HG02623 (cell line): ENCODE results near the gene NTM.
"Not testable (repeated sequence)": the region's sequence is repeated elsewhere in the genome, so short reads cannot be mapped to it uniquely, and the experiment has no call there.

Experiments
- ATAC-seq: cut with Tn5 transposase; IDR thresholded peaks from one replicate; pipeline ENCODE4 v1.9.1; 2021; ENCODE audit warnings: moderate library complexity; ENCODE audit not compliant: unreplicated experiment

The NTM gene

DNA sequence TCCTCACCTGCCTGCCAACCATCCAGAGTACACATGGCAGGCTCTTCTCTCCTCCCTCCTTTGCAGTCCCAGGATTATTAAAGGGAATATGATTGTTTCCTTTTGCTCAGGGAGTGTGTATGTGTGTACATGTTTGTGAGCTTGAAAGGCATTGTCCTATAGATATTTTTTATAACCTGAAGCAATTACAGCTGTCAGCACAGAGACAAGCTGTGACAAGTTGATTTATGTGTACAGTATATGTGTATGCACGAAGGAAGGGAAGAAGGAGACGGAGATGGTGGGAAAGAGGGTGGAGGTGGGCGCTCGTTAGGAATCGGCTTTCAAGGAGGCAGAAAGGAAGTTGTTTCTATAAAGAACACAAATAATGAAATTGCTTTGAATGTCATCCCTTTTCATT, 537.0 kb downstream of the NTM start:
- no peak for ATAC-seq

- no peak for ATAC-seq
Measured at GRCh38 chr11:131908316-131908715, 537.9 kb downstream of the NTM start.

- ATAC-seq, result no peak
Measured at GRCh38 chr11:131909426-131910177, 539.2 kb downstream of the NTM start.

DNA sequence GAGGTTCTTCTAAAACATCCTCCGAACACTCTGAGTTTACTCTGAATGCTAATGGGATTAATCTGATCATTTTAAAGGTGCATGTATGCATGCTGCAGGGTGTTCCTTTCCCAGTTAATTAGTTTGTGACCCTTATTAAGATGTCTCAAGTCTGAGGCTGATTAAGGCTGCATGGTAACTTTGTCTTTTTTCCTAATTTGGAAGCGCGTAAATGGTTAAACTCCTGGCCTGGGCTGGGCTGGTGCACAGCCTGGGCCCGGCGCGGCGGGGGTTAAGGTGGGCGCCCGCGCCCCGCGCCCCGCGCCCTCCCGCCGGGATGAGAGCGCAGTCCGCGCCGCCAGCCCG, 539.7 kb downstream of the NTM start:
- no peak for ATAC-seq

DNA sequence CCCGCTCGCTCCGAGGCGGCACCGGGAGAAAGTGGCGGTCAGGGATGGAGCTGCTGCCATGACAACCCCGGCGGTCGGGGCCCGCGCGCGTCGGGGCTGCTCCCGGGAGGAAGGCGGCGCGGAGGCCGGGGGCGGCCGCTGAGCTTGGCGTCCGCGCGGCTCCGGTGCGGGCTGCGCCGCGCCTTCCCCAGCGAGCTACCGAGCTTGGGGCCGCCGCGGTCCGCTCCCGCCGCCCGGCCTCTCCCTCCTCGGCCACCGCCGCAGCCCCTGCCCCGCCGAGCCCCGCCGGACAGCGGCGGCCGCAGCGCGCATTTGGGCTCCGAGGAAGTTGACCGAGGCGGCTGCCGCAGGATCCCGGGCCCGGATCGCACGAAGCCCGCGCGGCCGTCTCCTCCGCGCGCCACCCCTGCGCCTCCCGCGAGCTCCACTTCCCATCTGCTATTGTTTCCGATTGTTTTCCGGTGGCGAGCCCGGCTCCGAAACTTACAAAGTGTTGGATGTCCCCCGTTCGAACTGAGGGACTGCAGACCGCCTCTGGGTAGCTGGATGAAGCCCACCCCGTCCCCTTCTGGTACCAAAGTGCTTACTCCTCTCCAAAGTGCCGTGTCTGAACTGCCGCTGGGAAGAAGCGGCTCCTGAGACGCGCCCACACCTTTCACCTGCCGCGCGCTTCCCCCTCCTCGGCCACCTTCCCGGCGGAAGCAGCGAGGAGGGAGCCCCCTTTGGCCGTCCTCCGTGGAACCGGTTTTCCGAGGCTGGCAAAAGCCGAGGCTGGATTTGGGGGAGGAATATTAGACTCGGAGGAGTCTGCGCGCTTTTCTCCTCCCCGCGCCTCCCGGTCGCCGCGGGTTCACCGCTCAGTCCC, 540.3 kb downstream of the NTM start:
- no peak for ATAC-seq

DNA sequence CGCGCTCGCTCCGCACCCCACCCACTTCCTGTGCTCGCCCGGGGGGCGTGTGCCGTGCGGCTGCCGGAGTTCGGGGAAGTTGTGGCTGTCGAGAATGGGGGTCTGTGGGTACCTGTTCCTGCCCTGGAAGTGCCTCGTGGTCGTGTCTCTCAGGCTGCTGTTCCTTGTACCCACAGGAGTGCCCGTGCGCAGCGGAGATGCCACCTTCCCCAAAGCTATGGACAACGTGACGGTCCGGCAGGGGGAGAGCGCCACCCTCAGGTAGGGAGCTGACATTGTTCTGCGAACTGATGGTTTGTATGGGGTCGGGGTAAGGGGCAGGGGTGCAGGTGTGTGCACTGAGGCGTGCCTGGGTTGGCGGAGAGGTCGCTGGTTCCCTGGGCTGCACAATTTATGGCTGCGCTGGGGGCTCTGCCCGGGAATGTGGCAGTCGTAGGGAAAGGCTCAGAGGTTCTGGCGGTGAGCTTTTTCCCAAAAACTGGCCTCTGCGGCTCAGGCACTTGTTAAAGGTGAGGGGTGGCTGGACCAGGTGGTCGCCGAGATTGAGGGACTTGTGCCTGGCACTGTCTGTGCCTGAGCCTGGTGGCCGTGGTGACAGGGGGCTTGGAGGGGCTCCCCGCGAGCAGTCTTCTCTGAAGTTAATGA, 541.1 kb downstream of the NTM start:
- ATAC-seq, result not testable (repeated sequence)

GRCh38 chr11:131912134-131912533, 541.7 kb downstream of the NTM start:
- no peak for ATAC-seq

DNA sequence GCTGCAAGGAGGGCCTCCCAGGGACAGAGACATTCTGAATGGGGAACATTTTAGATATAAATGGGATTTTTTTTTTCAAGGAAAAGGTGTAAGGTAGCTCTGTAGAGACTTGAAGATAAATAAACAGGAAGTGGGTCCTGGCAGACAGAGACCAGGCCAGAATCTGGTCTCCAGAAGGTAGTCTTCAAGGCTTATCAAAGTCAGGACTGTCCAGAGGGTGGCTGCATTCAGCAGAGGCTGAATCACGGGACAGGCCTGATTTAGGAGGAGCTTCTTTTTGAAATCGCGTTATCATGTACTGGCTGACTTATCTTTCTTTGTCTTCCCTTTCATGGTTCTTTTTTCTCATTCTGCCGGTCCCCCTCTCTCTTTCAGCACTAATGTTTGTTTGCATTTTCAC, 542.9 kb downstream of the NTM start:
- no peak for ATAC-seq

DNA sequence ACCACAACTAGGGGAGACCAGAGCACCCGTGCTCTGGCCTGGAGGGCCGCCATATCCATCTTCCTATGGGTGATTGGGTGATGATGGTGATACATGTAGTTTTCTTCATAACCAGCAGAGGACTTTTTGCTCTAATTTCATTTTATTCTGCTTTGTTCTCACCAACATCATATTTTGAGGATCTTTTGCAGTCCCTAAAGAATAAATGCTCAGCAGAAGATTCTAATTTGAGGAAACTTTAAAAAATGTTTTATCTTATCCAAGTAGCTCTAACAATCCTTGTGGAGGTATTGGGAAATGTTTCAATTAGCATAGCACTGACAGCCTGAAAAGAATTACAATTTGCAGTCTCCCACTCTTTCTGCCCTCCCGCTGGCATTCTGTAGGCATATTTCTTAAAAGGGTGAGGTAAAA, 544.0 kb downstream of the NTM start:
- no peak for ATAC-seq

GRCh38 chr11:131916638-131917037, 546.2 kb downstream of the NTM start:
- ATAC-seq, result no peak

- no peak for ATAC-seq
Measured at GRCh38 chr11:131917634-131918384, 547.4 kb downstream of the NTM start.

- no peak for ATAC-seq
Measured at GRCh38 chr11:131918663-131919062, 548.2 kb downstream of the NTM start.

DNA sequence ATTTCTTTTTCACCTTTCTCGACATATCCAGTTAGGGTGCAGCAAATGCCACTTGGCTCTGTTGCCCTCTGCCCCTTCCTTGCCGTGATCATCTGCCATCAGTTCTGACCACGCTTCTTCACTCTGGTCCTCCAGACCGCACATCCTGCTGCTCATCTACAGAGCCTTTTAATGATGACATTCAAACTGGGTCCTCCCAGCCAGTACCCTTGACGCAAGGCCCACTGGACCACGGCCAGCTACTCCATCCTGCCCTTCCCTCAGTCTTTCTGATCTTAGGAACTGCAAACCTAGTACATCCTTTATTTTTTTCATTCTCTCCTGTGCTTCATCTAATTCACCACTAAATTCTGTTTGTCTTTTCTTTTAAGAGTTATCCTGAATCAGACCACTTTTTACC, 551.8 kb downstream of the NTM start:
- no peak for ATAC-seq

GRCh38 chr11:131923309-131923708, 552.9 kb downstream of the NTM start:
- ATAC-seq, result no peak

- ATAC-seq, result no peak
Measured at GRCh38 chr11:131924001-131924400, 553.6 kb downstream of the NTM start.

DNA sequence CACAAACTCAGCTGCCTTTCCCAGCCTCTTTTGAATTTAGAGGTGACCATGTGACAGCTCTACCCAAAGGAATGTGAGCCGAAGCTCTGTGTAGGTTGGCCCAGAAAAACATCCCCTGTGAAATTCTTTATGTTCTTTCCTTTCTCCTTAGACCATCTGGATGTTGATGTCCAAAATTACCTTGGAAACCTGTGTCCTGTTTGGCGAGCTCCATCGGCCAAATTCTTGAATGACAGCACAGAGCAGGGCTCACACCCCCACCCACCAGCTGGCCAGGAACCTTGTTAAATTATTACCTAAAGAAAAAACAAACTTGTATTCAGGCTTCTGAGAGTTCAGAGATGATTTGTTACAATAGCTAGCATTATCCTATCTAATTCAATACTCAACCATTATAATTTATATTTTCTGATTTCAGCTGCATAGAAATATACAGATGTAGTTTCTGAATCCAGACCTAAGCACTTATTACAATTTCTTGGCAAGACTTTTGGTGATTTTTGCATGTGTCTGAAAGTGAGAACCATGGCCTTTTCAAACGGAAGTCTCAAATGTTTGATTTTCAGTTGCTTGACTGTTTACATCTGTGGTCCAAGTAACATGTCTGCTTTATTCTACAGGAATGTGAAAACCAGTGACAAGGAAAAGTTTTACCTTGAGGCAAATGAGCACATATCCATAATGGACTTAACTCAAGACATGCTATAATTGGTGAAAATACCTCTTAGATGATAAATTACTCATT, 554.2 kb downstream of the NTM start:
- no peak for ATAC-seq

DNA sequence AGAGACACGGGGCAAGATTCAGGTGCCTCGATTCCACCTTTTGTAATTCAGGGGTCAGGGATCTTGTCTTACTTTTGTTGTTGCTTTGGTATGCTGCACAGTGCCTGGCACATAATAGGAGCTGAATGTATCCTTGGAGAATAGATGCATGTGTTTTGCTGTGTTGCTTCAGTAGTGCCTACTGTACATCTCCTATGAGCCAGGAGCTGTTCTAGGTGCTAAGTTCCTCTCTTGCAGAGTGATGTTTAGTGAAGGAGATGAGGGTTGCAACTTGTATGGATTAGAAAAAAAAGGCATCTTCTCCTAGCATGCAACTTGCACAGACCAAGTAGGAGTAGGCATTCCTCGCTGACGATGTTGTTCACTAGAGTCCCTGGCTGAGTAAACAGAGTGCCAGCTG, 555.4 kb downstream of the NTM start:
- ATAC-seq, result no peak

- no peak for ATAC-seq
Measured at GRCh38 chr11:131928992-131929391, 558.6 kb downstream of the NTM start.

- no peak for ATAC-seq
Measured at GRCh38 chr11:131932584-131933325, 562.3 kb downstream of the NTM start.

DNA sequence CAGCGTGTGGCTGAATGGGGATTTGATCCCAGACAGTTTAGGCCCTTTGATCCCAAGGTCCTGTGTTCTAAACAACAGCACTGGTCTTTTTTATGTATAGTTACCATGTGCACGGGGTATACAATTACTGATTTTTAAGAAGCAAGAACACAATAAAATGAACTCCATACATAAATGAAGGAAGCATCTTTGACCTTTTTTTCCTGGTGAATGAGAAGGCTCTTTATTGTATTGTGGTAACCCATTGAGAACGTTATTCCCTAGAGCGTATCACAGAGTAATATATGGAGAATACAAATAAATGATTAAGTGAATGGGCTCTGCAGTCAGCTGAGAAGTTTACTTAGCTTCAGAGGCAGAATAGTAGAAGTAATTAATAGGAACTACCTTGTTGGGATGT, 563.6 kb downstream of the NTM start:
- no peak for ATAC-seq
